ENCODE data around the gene EIF4G3.
"Not testable (repeated sequence)": the region's sequence is repeated elsewhere in the genome, so short reads cannot be mapped to it uniquely, and the experiment has no call there.

The EIF4G3 gene

GRCh38 chr1:21198929-21199328 is 22.2 kb upstream of the EIF4G3 start:
- 92% methylated on average over 4 of the region's 4 CpGs for WGBS (ENCODE audit: insufficient coverage)
- Histone ChIP-seq H3K9me3 (ENCODE audit: control extremely low read depth in 1 of 5, control insufficient read depth in 4 of 5, insufficient read depth in 2 of 5, low read depth in 1 of 5, low read length in 4 of 5) (peaks cover 0 to 2% (median 0%) of the 10 kb centered on the region in 5 experiments), H3K27ac (ENCODE audit: insufficient read depth in 1 of 2, low read depth in 1 of 2, low read length in 2 of 2, poor library complexity in 1 of 2, severe bottlenecking in 2 of 2) (no peak overlapping the region), H3K4me3 (ENCODE audit: control insufficient read depth in 1 of 7, extremely low read depth in 1 of 7, insufficient read depth in 4 of 7, low read depth in 2 of 7, low read length in 6 of 7) (no peak overlapping the region), H3K36me3 (ENCODE audit: control insufficient read depth in 4 of 4, insufficient read depth in 4 of 4, low read length in 3 of 4) (no peaks in the 10 kb centered on the region), H3K4me1 (ENCODE audit: control extremely low read depth in 1 of 4, control insufficient read depth in 4 of 4, insufficient read depth in 4 of 4, low read length in 3 of 4) (peaks cover 0 to 3% (median 1%) of the 10 kb centered on the region in 4 experiments), H3K27me3 (replicated peaks in 2 of 5; ENCODE audit: control insufficient read depth in 4 of 5, insufficient read depth in 5 of 5, low read length in 4 of 5) (no peaks in the 10 kb centered on the region)
- POLR2A ChIA-PET, result no interaction called here
- CTCF ChIA-PET, result interaction anchor here (1.0 kb wide), 1 partner anchor 13 kb away, joined by 3 read pairs; no protein-coding TSS in a partner anchor
- no peak for DNase-seq

GRCh38 chr1:21192871-21193270 is 16.2 kb upstream of the EIF4G3 start:
- Histone ChIP-seq H3K4me1 (ENCODE audit: control extremely low read depth in 1 of 4, control insufficient read depth in 4 of 4, insufficient read depth in 4 of 4, low read length in 3 of 4) (peaks cover 0 to 3% (median 1%) of the 10 kb centered on the region in 4 experiments), H3K9me3 (ENCODE audit: control extremely low read depth in 1 of 5, control insufficient read depth in 4 of 5, insufficient read depth in 2 of 5, low read depth in 1 of 5, low read length in 4 of 5) (no peaks in the 10 kb centered on the region), H3K36me3 (ENCODE audit: control insufficient read depth in 4 of 4, insufficient read depth in 4 of 4, low read length in 3 of 4) (no peaks in the 10 kb centered on the region), H3K27me3 (replicated peaks in 2 of 5; ENCODE audit: control insufficient read depth in 4 of 5, insufficient read depth in 5 of 5, low read length in 4 of 5) (no peaks in the 10 kb centered on the region), H3K4me3 (ENCODE audit: control insufficient read depth in 1 of 7, extremely low read depth in 1 of 7, insufficient read depth in 4 of 7, low read depth in 2 of 7, low read length in 6 of 7) (no peak overlapping the region), H3K27ac (ENCODE audit: insufficient read depth in 1 of 2, low read depth in 1 of 2, low read length in 2 of 2, poor library complexity in 1 of 2, severe bottlenecking in 2 of 2) (no peak overlapping the region)
- CTCF ChIA-PET, result interaction anchor here (0.8 to 5.4 kb wide), 2 partner anchors 211 to 261 kb away, joined by 3 to 97 read pairs; no protein-coding TSS in a partner anchor
- 100% methylated on average over 4 of the region's 4 CpGs for WGBS (ENCODE audit: insufficient coverage)
- no peak for DNase-seq
- POLR2A ChIA-PET, result interaction anchor here (0.5 to 0.7 kb wide), 2 partner anchors 74 to 1546 kb away, joined by 3 read pairs; no protein-coding TSS in a partner anchor

GRCh38 chr1:21192284-21192683 is 15.6 kb upstream of the EIF4G3 start:
- Histone ChIP-seq H3K36me3 (ENCODE audit: control insufficient read depth in 4 of 4, insufficient read depth in 4 of 4, low read length in 3 of 4) (no peaks in the 10 kb centered on the region), H3K27me3 (replicated peaks in 2 of 5; ENCODE audit: control insufficient read depth in 4 of 5, insufficient read depth in 5 of 5, low read length in 4 of 5) (no peaks in the 10 kb centered on the region), H3K27ac (ENCODE audit: insufficient read depth in 1 of 2, low read depth in 1 of 2, low read length in 2 of 2, poor library complexity in 1 of 2, severe bottlenecking in 2 of 2) (no peak overlapping the region), H3K4me3 (ENCODE audit: control insufficient read depth in 1 of 7, extremely low read depth in 1 of 7, insufficient read depth in 4 of 7, low read depth in 2 of 7, low read length in 6 of 7) (no peak overlapping the region), H3K4me1 (ENCODE audit: control extremely low read depth in 1 of 4, control insufficient read depth in 4 of 4, insufficient read depth in 4 of 4, low read length in 3 of 4) (peaks cover 0 to 3% (median 1%) of the 10 kb centered on the region in 4 experiments), H3K9me3 (ENCODE audit: control extremely low read depth in 1 of 5, control insufficient read depth in 4 of 5, insufficient read depth in 2 of 5, low read depth in 1 of 5, low read length in 4 of 5) (no peaks in the 10 kb centered on the region)
- POLR2A ChIA-PET, result interaction anchor here (0.7 kb wide), 1 partner anchor 1545 kb away, joined by 3 read pairs; no protein-coding TSS in a partner anchor
- WGBS (ENCODE audit: insufficient coverage), result 87% methylated on average over 4 of the region's 5 CpGs
- DNase-seq, result no peak
- CTCF ChIA-PET, result interaction anchor here (0.8 to 5.4 kb wide), 2 partner anchors 210 to 260 kb away, joined by 3 to 97 read pairs; no protein-coding TSS in a partner anchor

GRCh38 chr1:21190771-21191170 is 14.1 kb upstream of the EIF4G3 start:
- H3K9me3 ChIP-seq (ENCODE audit: control extremely low read depth in 1 of 5, control insufficient read depth in 4 of 5, insufficient read depth in 2 of 5, low read depth in 1 of 5, low read length in 4 of 5); H3K4me3 ChIP-seq (ENCODE audit: control insufficient read depth in 1 of 7, extremely low read depth in 1 of 7, insufficient read depth in 4 of 7, low read depth in 2 of 7, low read length in 6 of 7); H3K36me3 ChIP-seq (ENCODE audit: control insufficient read depth in 4 of 4, insufficient read depth in 4 of 4, low read length in 3 of 4); H3K27ac ChIP-seq (ENCODE audit: insufficient read depth in 1 of 2, low read depth in 1 of 2, low read length in 2 of 2, poor library complexity in 1 of 2, severe bottlenecking in 2 of 2); POLR2A ChIA-PET; H3K4me1 ChIP-seq (ENCODE audit: control extremely low read depth in 1 of 4, control insufficient read depth in 4 of 4, insufficient read depth in 4 of 4, low read length in 3 of 4); DNase-seq; H3K27me3 ChIP-seq (replicated peaks in 2 of 5; ENCODE audit: control insufficient read depth in 4 of 5, insufficient read depth in 5 of 5, low read length in 4 of 5): not testable (repeated sequence)
- CTCF ChIA-PET, result interaction anchor here (1.1 to 1.2 kb wide), 5 partner anchors 202 to 210 kb away, joined by 3 to 5 read pairs (median 3); no protein-coding TSS in a partner anchor
- WGBS (ENCODE audit: insufficient coverage), result no CpG with 5 or more reads among the region's 2 CpGs

GRCh38 chr1:21189906-21190500 is 13.3 kb upstream of the EIF4G3 start:
- WGBS (ENCODE audit: insufficient coverage), result 100% methylated on average over 1 of the region's 1 CpG
- no peak overlapping the region for H3K4me3 ChIP-seq (ENCODE audit: control insufficient read depth in 1 of 7, extremely low read depth in 1 of 7, insufficient read depth in 4 of 7, low read depth in 2 of 7, low read length in 6 of 7)
- no peak for DNase-seq
- H3K36me3 ChIP-seq (ENCODE audit: control insufficient read depth in 4 of 4, insufficient read depth in 4 of 4, low read length in 3 of 4), result no peaks in the 10 kb centered on the region
- peaks cover 0 to 2% (median under 1%) of the 10 kb centered on the region in 4 experiments for H3K4me1 ChIP-seq (ENCODE audit: control extremely low read depth in 1 of 4, control insufficient read depth in 4 of 4, insufficient read depth in 4 of 4, low read length in 3 of 4)
- no peak overlapping the region for H3K27ac ChIP-seq (ENCODE audit: insufficient read depth in 1 of 2, low read depth in 1 of 2, low read length in 2 of 2, poor library complexity in 1 of 2, severe bottlenecking in 2 of 2)
- POLR2A ChIA-PET, result no interaction called here
- CTCF ChIA-PET, result interaction anchor here (1.1 to 1.9 kb wide), 4 partner anchors 201 to 210 kb away, joined by 3 to 14 read pairs (median 4); no protein-coding TSS in a partner anchor
- H3K27me3 ChIP-seq (replicated peaks in 2 of 5; ENCODE audit: control insufficient read depth in 4 of 5, insufficient read depth in 5 of 5, low read length in 4 of 5), result no peaks in the 10 kb centered on the region
- H3K9me3 ChIP-seq (ENCODE audit: control extremely low read depth in 1 of 5, control insufficient read depth in 4 of 5, insufficient read depth in 2 of 5, low read depth in 1 of 5, low read length in 4 of 5), result no peaks in the 10 kb centered on the region

GRCh38 chr1:21189421-21189820 is 12.7 kb upstream of the EIF4G3 start:
- DNase-seq, result no peak
- Histone ChIP-seq H3K4me1 (ENCODE audit: control extremely low read depth in 1 of 4, control insufficient read depth in 4 of 4, insufficient read depth in 4 of 4, low read length in 3 of 4) (peaks cover 4 to 5% (median 5%) of the 10 kb centered on the region in 4 experiments), H3K36me3 (ENCODE audit: control insufficient read depth in 4 of 4, insufficient read depth in 4 of 4, low read length in 3 of 4) (no peaks in the 10 kb centered on the region), H3K27ac (ENCODE audit: insufficient read depth in 1 of 2, low read depth in 1 of 2, low read length in 2 of 2, poor library complexity in 1 of 2, severe bottlenecking in 2 of 2) (no peak overlapping the region), H3K4me3 (ENCODE audit: control insufficient read depth in 1 of 7, extremely low read depth in 1 of 7, insufficient read depth in 4 of 7, low read depth in 2 of 7, low read length in 6 of 7) (no peak overlapping the region), H3K9me3 (ENCODE audit: control extremely low read depth in 1 of 5, control insufficient read depth in 4 of 5, insufficient read depth in 2 of 5, low read depth in 1 of 5, low read length in 4 of 5) (no peaks in the 10 kb centered on the region), H3K27me3 (replicated peaks in 2 of 5; ENCODE audit: control insufficient read depth in 4 of 5, insufficient read depth in 5 of 5, low read length in 4 of 5) (no peaks in the 10 kb centered on the region)
- CTCF ChIA-PET, result interaction anchor here (0.8 to 1.9 kb wide), 3 partner anchors 17 to 208 kb away, joined by 3 to 14 read pairs (median 3); no protein-coding TSS in a partner anchor
- POLR2A ChIA-PET, result no interaction called here
- 100% methylated on average over 2 of the region's 3 CpGs for WGBS (ENCODE audit: insufficient coverage)

GRCh38 chr1:21188235-21188634 is 11.5 kb upstream of the EIF4G3 start:
- H3K9me3 ChIP-seq (ENCODE audit: control extremely low read depth in 1 of 5, control insufficient read depth in 4 of 5, insufficient read depth in 2 of 5, low read depth in 1 of 5, low read length in 4 of 5), result no peaks in the 10 kb centered on the region
- no peak overlapping the region for H3K4me3 ChIP-seq (ENCODE audit: control insufficient read depth in 1 of 7, extremely low read depth in 1 of 7, insufficient read depth in 4 of 7, low read depth in 2 of 7, low read length in 6 of 7)
- POLR2A ChIA-PET, result no interaction called here
- no peaks in the 10 kb centered on the region for H3K27me3 ChIP-seq (replicated peaks in 2 of 5; ENCODE audit: control insufficient read depth in 4 of 5, insufficient read depth in 5 of 5, low read length in 4 of 5)
- H3K27ac ChIP-seq (ENCODE audit: insufficient read depth in 1 of 2, low read depth in 1 of 2, low read length in 2 of 2, poor library complexity in 1 of 2, severe bottlenecking in 2 of 2), result no peak overlapping the region
- CTCF ChIA-PET, result interaction anchor here (0.7 to 1.9 kb wide), 3 partner anchors 16 to 207 kb away, joined by 3 to 14 read pairs (median 3); no protein-coding TSS in a partner anchor
- peaks cover 4 to 16% (median 14%) of the 10 kb centered on the region in 4 experiments for H3K4me1 ChIP-seq (ENCODE audit: control extremely low read depth in 1 of 4, control insufficient read depth in 4 of 4, insufficient read depth in 4 of 4, low read length in 3 of 4)
- 100% methylated on average over 3 of the region's 3 CpGs for WGBS (ENCODE audit: insufficient coverage)
- no peaks in the 10 kb centered on the region for H3K36me3 ChIP-seq (ENCODE audit: control insufficient read depth in 4 of 4, insufficient read depth in 4 of 4, low read length in 3 of 4)
- no peak for DNase-seq
